HEK293 (cell line): ENCODE measurements around the gene G3BP1.

Experiments
- CTCF ChIA-PET: fragments of 350-600 bp; formaldehyde crosslinking; extraction: SDS; loops from one replicate; lab custom pipeline; 2021; ENCODE audit warnings: antibody characterized with exemption; lab: Yijun Ruan, JAX
- POLR2A ChIA-PET: fragments of 300-600 bp; formaldehyde crosslinking; extraction: SDS; loops from one replicate; lab custom pipeline; 2020; ENCODE audit warnings: antibody characterized with exemption, inconsistent platforms; lab: Yijun Ruan, JAX
- H3K27ac ChIP-seq: fragments of 200-500 bp; sonication (Bioruptor generic); 2 replicates; pipeline ENCODE4 v1.5.1; 2014; ENCODE audit warnings: low read depth, low read length, control low read depth, inconsistent platforms; ENCODE audit errors: extremely low read depth
- H3K36me3 ChIP-seq, 2 experiments: fragments of 200-500 bp in 1 of 2; sonication (Bioruptor generic) in 1 of 2; 1 replicate in 1 of 2; 2 replicates in 1 of 2; pipeline ENCODE4 v1.5.1; 2014 to 2017; ENCODE audit warnings: inconsistent platforms in 2 of 2, low read length in 2 of 2; ENCODE audit not compliant: control insufficient read depth in 2 of 2, insufficient read depth in 1 of 2
- H3K4me1 ChIP-seq: fragments of 200-500 bp; sonication (Bioruptor generic); 2 replicates; pipeline ENCODE4 v1.5.1; 2014; ENCODE audit warnings: mild to moderate bottlenecking, low read length, inconsistent platforms; ENCODE audit not compliant: control insufficient read depth, insufficient read depth
- H3K4me3 ChIP-seq: 2 replicates; pipeline ENCODE4 v1.5.1; 2011; ENCODE audit warnings: low read depth, mild to moderate bottlenecking, control low read depth, low read length, moderate library complexity
- H3K9me3 ChIP-seq: fragments of 200-500 bp; sonication (Bioruptor generic); 2 replicates; pipeline ENCODE4 v1.5.1; 2014; ENCODE audit warnings: low read depth, low read length, inconsistent platforms; ENCODE audit not compliant: control insufficient read depth, insufficient read depth
- BCL11B ChIP-seq: fragments of 450-650 bp; formaldehyde crosslinking; IDR thresholded peaks from 2 replicates; pipeline ENCODE4 v1.5.1; 2016; ENCODE audit warnings: low read depth, missing biosample characterization, missing genetic modification characterization
- EGR2 ChIP-seq: fragments of 450-650 bp; formaldehyde crosslinking; IDR thresholded peaks from 2 replicates; pipeline ENCODE4 v1.5.1; 2016; ENCODE audit warnings: low read depth, missing biosample characterization, missing genetic modification characterization
- MEIS1 ChIP-seq: sonication (generic); formaldehyde crosslinking; IDR thresholded peaks from 2 replicates; pipeline ENCODE4 v1.8.1; 2022; ENCODE audit warnings: missing genetic modification reagents, mild to moderate bottlenecking, borderline replicate concordance
- OSR2 ChIP-seq: fragments of 450-650 bp; formaldehyde crosslinking; IDR thresholded peaks from 2 replicates; pipeline ENCODE4 v1.5.1; 2016; ENCODE audit warnings: missing biosample characterization, missing genetic modification characterization
- RBAK ChIP-seq: fragments of 450-650 bp; formaldehyde crosslinking; IDR thresholded peaks from 2 replicates; pipeline ENCODE4 v1.5.1; 2016; ENCODE audit warnings: missing biosample characterization, missing genetic modification characterization
- REPIN1 ChIP-seq: fragments of 450-650 bp; formaldehyde crosslinking; IDR thresholded peaks from 2 replicates; pipeline ENCODE4 v1.5.1; 2017; ENCODE audit warnings: missing biosample characterization, missing genetic modification characterization, low read depth
- SCRT2 ChIP-seq: fragments of 450-650 bp; formaldehyde crosslinking; IDR thresholded peaks from 2 replicates; pipeline ENCODE4 v1.5.1; 2016; ENCODE audit warnings: missing biosample characterization, missing genetic modification characterization
- ZBTB48 ChIP-seq: fragments of 450-650 bp; formaldehyde crosslinking; IDR thresholded peaks from 2 replicates; pipeline ENCODE4 v1.5.1; 2016; ENCODE audit warnings: missing biosample characterization, missing genetic modification characterization
- ZFP69B ChIP-seq: fragments of 450-650 bp; formaldehyde crosslinking; IDR thresholded peaks from 2 replicates; pipeline ENCODE4 v1.5.1; 2016; ENCODE audit warnings: missing biosample characterization, missing genetic modification characterization
- ZNF132 ChIP-seq: fragments of 450-650 bp; formaldehyde crosslinking; IDR thresholded peaks from 2 replicates; pipeline ENCODE4 v1.5.1; 2017; ENCODE audit warnings: missing biosample characterization, missing genetic modification characterization, borderline replicate concordance
- ZNF2 ChIP-seq: fragments of 450-650 bp; formaldehyde crosslinking; IDR thresholded peaks from 2 replicates; pipeline ENCODE4 v1.5.1; 2016; ENCODE audit warnings: missing biosample characterization, missing genetic modification characterization
- ZNF202 ChIP-seq: fragments of 450-650 bp; formaldehyde crosslinking; IDR thresholded peaks from 2 replicates; pipeline ENCODE4 v1.5.1; 2016; ENCODE audit warnings: missing biosample characterization, missing genetic modification characterization, borderline replicate concordance
- ZNF335 ChIP-seq: fragments of 450-650 bp; formaldehyde crosslinking; conservative IDR thresholded peaks from 2 replicates; pipeline ENCODE4 v1.5.1; 2016; ENCODE audit warnings: missing biosample characterization, missing genetic modification characterization
- ZNF521 ChIP-seq: fragments of 450-650 bp; formaldehyde crosslinking; IDR thresholded peaks from 2 replicates; pipeline ENCODE4 v1.5.1; 2017; ENCODE audit warnings: missing biosample characterization, mild to moderate bottlenecking, missing genetic modification characterization
- ZNF529 ChIP-seq: fragments of 450-650 bp; formaldehyde crosslinking; IDR thresholded peaks from 2 replicates; pipeline ENCODE4 v1.5.1; 2017; ENCODE audit warnings: missing genetic modification characterization, missing biosample characterization; ENCODE audit not compliant: insufficient replicate concordance
- ZNF571 ChIP-seq: fragments of 450-650 bp; formaldehyde crosslinking; IDR thresholded peaks from 2 replicates; pipeline ENCODE4 v1.5.0; 2017; ENCODE audit warnings: missing biosample characterization, missing genetic modification characterization
- ZNF621 ChIP-seq: fragments of 450-650 bp; formaldehyde crosslinking; IDR thresholded peaks from 2 replicates; pipeline ENCODE4 v1.5.1; 2017; ENCODE audit warnings: missing biosample characterization, missing genetic modification characterization
- ZNF626 ChIP-seq: fragments of 450-650 bp; sonication (Bioruptor Pico); formaldehyde crosslinking; IDR thresholded peaks from 2 replicates; pipeline ENCODE4 v1.5.1; 2018; ENCODE audit warnings: missing biosample characterization, missing genetic modification characterization, inconsistent platforms
- ZNF677 ChIP-seq: fragments of 450-650 bp; IDR thresholded peaks from 2 replicates; pipeline ENCODE4 v1.5.0; 2018; ENCODE audit warnings: missing biosample characterization, mild to moderate bottlenecking, missing genetic modification characterization, moderate library complexity
- ZNF707 ChIP-seq: fragments of 450-650 bp; formaldehyde crosslinking; IDR thresholded peaks from 2 replicates; pipeline ENCODE4 v1.5.1; 2016; ENCODE audit warnings: missing biosample characterization, missing genetic modification characterization
- ZNF785 ChIP-seq: fragments of 450-650 bp; formaldehyde crosslinking; IDR thresholded peaks from 2 replicates; pipeline ENCODE4 v1.5.1; 2016; ENCODE audit warnings: missing biosample characterization, missing genetic modification characterization
- ZNF792 ChIP-seq: fragments of 450-650 bp; formaldehyde crosslinking; IDR thresholded peaks from 2 replicates; pipeline ENCODE4 v1.5.1; 2016; ENCODE audit warnings: missing biosample characterization, missing genetic modification characterization
- TF ChIP-seq, protein P1 (sequence below): fragments of 450-650 bp; formaldehyde crosslinking; IDR thresholded peaks from 2 replicates; pipeline ENCODE4 v1.5.1; 2016; ENCODE audit warnings: missing biosample characterization, missing genetic modification characterization
- TF ChIP-seq, protein P2 (sequence below): fragments of 450-650 bp; formaldehyde crosslinking; IDR thresholded peaks from 2 replicates; pipeline ENCODE4 v1.5.1; 2016; ENCODE audit warnings: missing biosample characterization, missing genetic modification characterization, low read depth
- TF ChIP-seq, protein P3 (sequence below): fragments of 450-650 bp; formaldehyde crosslinking; IDR thresholded peaks from 2 replicates; pipeline ENCODE4 v1.5.1; 2016; ENCODE audit warnings: missing biosample characterization, missing genetic modification characterization, borderline replicate concordance
- TF ChIP-seq, protein P4 (sequence below): fragments of 450-650 bp; formaldehyde crosslinking; IDR thresholded peaks from 2 replicates; pipeline ENCODE4 v1.5.1; 2016; ENCODE audit warnings: missing biosample characterization, missing genetic modification characterization

The G3BP1 gene

DNA sequence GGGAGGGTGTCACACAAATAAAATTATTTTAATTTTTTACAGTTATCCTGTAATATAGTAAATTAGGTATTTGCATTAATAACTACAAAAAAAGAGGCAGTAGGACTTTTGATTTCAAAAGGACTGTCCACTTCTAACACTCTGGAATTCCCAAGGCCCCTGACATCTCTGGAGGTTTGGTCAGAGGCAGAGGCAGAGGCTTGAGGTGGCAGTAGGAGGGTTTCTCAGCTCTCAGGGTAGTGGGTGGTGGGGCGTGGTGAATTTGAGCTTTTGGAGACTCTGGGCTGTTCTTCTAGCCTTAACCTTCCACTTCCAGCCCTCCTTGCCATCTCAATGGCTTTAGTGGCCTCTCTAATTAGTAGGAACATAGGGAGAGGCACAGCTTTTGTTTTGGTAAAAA, 36.1 kb upstream of the G3BP1 start:
- peaks cover 2% of the 10 kb centered on the region; the same call in 1 of the 2 replicates for H3K4me1 ChIP-seq
- H3K9me3 ChIP-seq: no peaks in the 10 kb centered on the region
- H3K36me3 ChIP-seq: no peaks in the 10 kb centered on the region
- TF ChIP-seq, protein P1, sequence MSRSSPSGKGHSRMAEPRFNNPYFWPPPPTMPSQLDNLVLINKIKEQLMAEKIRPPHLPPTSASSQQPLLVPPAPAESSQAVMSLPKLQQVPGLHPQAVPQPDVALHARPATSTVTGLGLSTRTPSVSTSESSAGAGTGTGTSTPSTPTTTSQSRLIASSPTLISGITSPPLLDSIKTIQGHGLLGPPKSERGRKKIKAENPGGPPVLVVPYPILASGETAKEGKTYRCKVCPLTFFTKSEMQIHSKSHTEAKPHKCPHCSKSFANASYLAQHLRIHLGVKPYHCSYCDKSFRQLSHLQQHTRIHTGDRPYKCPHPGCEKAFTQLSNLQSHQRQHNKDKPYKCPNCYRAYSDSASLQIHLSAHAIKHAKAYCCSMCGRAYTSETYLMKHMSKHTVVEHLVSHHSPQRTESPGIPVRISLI (tag by site-specific recombination): no peak
- TF ChIP-seq ZNF626 (tag by site-specific recombination): no peak
- no peak for TF ChIP-seq ZNF785 (tag by site-specific recombination)
- TF ChIP-seq ZNF132 (tag by site-specific recombination): no peak
- TF ChIP-seq ZNF521: no peak
- no peak for TF ChIP-seq MEIS1 (CRISPR knock-in tag)
- no peak for TF ChIP-seq ZNF571 (tag by site-specific recombination)
- TF ChIP-seq ZNF202 (tag by site-specific recombination): no peak
- no peak overlapping the region for H3K4me3 ChIP-seq
- POLR2A ChIA-PET: no interaction called here
- H3K27ac ChIP-seq: no peak overlapping the region
- CTCF ChIA-PET: interaction anchor here (0.6 to 11.3 kb wide), 9 partner anchors 15 to 483 kb away, joined by 3 to 95 read pairs (median 4); partner anchors contain the start of gene G3BP1

DNA sequence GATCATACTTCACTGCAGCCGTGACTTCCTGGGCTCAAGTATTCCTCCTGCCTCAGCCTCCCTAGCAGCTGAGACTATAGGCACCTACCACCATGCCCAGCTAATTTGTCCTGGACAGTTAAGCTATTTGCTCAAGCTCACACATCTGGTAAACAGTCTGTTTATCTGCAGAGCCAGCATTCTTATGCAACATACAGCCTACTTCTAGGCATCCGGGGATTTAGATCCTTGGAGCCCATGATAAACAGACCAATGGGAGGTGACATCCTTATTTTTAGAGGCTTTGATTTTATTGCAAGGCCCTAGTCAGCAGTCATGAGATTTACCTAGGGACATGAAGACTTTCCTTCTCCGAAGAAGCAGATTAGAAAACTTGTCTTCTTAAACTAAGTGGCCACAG, 34.3 kb upstream of the G3BP1 start:
- peaks cover 2% of the 10 kb centered on the region; the same call in 1 of the 2 replicates for H3K4me1 ChIP-seq
- CTCF ChIA-PET: interaction anchor here (0.6 to 11.3 kb wide), 7 partner anchors 17 to 291 kb away, joined by 3 to 180 read pairs (median 3); no protein-coding TSS in a partner anchor
- H3K4me3 ChIP-seq: no peak overlapping the region
- H3K27ac ChIP-seq: no peak overlapping the region
- POLR2A ChIA-PET: no interaction called here
- TF ChIP-seq EGR2 (tag by site-specific recombination): no peak
- no peak for TF ChIP-seq REPIN1 (tag by site-specific recombination)
- no peak for TF ChIP-seq ZFP69B (tag by site-specific recombination)
- TF ChIP-seq ZNF335: no peak
- TF ChIP-seq, protein P2, sequence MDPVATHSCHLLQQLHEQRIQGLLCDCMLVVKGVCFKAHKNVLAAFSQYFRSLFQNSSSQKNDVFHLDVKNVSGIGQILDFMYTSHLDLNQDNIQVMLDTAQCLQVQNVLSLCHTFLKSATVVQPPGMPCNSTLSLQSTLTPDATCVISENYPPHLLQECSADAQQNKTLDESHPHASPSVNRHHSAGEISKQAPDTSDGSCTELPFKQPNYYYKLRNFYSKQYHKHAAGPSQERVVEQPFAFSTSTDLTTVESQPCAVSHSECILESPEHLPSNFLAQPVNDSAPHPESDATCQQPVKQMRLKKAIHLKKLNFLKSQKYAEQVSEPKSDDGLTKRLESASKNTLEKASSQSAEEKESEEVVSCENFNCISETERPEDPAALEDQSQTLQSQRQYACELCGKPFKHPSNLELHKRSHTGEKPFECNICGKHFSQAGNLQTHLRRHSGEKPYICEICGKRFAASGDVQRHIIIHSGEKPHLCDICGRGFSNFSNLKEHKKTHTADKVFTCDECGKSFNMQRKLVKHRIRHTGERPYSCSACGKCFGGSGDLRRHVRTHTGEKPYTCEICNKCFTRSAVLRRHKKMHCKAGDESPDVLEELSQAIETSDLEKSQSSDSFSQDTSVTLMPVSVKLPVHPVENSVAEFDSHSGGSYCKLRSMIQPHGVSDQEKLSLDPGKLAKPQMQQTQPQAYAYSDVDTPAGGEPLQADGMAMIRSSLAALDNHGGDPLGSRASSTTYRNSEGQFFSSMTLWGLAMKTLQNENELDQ (tag by site-specific recombination): no peak
- TF ChIP-seq ZNF621 (tag by site-specific recombination): no peak
- TF ChIP-seq ZNF792 (tag by site-specific recombination): no peak
- TF ChIP-seq, protein P3, sequence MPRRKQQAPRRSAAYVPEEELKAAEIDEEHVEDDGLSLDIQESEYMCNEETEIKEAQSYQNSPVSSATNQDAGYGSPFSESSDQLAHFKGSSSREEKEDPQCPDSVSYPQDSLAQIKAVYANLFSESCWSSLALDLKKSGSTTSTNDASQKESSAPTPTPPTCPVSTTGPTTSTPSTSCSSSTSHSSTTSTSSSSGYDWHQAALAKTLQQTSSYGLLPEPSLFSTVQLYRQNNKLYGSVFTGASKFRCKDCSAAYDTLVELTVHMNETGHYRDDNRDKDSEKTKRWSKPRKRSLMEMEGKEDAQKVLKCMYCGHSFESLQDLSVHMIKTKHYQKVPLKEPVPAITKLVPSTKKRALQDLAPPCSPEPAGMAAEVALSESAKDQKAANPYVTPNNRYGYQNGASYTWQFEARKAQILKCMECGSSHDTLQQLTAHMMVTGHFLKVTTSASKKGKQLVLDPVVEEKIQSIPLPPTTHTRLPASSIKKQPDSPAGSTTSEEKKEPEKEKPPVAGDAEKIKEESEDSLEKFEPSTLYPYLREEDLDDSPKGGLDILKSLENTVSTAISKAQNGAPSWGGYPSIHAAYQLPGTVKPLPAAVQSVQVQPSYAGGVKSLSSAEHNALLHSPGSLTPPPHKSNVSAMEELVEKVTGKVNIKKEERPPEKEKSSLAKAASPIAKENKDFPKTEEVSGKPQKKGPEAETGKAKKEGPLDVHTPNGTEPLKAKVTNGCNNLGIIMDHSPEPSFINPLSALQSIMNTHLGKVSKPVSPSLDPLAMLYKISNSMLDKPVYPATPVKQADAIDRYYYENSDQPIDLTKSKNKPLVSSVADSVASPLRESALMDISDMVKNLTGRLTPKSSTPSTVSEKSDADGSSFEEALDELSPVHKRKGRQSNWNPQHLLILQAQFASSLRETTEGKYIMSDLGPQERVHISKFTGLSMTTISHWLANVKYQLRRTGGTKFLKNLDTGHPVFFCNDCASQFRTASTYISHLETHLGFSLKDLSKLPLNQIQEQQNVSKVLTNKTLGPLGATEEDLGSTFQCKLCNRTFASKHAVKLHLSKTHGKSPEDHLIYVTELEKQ (tag by site-specific recombination): no peak
- TF ChIP-seq OSR2 (tag by site-specific recombination): no peak
- TF ChIP-seq, protein P4, sequence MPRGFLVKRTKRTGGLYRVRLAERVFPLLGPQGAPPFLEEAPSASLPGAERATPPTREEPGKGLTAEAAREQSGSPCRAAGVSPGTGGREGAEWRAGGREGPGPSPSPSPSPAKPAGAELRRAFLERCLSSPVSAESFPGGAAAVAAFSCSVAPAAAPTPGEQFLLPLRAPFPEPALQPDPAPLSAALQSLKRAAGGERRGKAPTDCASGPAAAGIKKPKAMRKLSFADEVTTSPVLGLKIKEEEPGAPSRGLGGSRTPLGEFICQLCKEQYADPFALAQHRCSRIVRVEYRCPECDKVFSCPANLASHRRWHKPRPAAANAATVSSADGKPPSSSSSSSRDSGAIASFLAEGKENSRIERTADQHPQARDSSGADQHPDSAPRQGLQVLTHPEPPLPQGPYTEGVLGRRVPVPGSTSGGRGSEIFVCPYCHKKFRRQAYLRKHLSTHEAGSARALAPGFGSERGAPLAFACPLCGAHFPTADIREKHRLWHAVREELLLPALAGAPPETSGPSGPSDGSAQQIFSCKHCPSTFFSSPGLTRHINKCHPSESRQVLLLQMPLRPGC (tag by site-specific recombination): no peak
- TF ChIP-seq ZNF707 (tag by site-specific recombination): no peak
- no peak for TF ChIP-seq SCRT2 (tag by site-specific recombination)
- TF ChIP-seq BCL11B (tag by site-specific recombination): no peak
- no peak for TF ChIP-seq ZNF529 (tag by site-specific recombination)
- TF ChIP-seq ZBTB48 (tag by site-specific recombination): no peak
- no peak for TF ChIP-seq ZNF677 (tag by site-specific recombination)
- TF ChIP-seq ZNF2 (tag by site-specific recombination): no peak
- TF ChIP-seq RBAK (tag by site-specific recombination): no peak
- H3K9me3 ChIP-seq: no peaks in the 10 kb centered on the region
- H3K36me3 ChIP-seq: peaks cover 0 to 3% of the 10 kb centered on the region in 2 experiments; a peak in 1 of 3 replicates
